CD4-positive, alpha-beta T cell treated with Interferon gamma for 1 hour (primary cell): ENCODE results near the gene HSF2BP.
A peak's percentile ranks its signal among the peaks of the same experiment; 100 is the strongest.
"Not testable (repeated sequence)": the region's sequence is repeated elsewhere in the genome, so short reads cannot be mapped to it uniquely, and the experiment has no call there.

Source experiments
- DNase-seq: peaks from one replicate; pipeline ENCODE4 v3.0.0-alpha.2; 2020

Gene HSF2BP

GRCh38 chr21:43659136-43660000 is at the start of gene HSF2BP, which contains the start of gene RRP1B:
HSF2BP (minus strand) TSS chr21:43659488; CDS start chr21:43658096, 1,392 bp downstream.
RRP1B (plus strand) TSS chr21:43659560; CDS start chr21:43659665, 105 bp downstream.
- DNase-seq, result peak; percentile 80

DNA sequence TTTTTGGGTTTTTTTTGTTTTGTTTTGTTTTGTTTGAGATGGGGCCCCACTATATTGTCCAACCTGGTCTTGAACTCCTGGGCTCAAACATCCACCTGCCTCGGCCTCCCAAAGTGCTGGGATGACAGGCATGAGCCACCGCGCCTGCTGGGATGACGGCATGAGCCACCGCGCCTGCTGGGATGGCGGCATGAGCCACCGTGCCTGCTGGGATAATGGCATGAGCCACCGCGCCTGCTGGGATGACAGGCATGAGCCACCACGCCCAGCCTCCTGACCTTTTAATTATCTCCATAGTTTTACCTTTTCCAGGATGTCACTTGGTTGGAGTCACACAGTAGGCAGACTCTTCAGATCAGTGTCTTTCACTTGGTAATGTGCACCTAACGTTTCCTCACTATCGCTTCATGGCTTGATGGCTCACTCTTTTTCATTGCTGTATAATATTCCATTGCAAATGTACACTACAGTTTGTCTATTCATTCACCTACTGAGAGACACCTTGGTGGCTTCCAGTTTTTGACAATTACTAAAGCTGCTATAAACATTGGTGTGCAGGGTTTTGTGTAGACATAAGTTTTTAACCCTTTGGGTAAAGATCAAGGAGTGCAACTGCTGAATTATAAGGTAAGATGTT is 49.6 kb upstream of the HSF2BP start:
- no peak for DNase-seq

GRCh38 chr21:43707462-43707861 is 48.2 kb upstream of the HSF2BP start:
- DNase-seq, result no peak

DNA sequence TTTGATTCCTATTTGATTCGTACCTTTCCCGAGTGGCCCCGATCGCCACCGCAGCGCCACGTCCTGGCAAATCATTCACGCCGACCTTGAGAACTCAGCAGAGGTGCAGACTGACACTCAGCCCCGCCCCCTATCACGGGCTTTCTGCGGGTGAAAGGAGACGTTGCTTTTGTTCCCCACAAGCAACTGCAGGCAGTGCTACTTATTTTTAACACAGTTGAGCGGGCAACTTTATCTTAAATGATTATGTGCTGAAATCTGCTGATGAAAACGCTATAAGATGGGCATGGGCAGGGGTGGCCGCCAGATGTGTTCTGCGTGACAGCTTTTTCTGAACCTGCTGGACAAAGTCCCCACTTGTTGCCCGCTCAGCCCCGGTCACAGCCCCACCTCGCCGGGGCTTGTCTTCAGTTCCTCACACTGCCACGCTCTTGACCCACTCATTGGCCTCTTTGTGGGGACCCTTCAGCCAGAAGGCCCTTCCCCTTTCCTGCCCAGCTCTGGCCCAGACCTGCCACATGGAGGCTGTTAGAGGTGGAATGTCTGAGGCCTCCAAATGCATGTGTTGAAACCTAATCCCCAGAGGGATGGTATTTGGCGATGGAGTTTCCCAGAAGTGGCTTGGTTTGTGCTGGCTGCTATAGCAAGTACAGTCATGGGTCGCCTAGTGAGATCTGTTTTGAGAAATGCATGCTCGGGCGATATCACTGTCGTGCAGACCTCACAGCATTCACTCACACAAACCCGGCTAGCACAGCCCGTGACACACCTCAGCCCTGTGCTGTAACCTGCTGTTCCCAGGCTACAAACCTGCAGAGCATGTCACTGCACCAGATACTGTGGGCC is 44.0 kb upstream of the HSF2BP start:
- peak; percentile 23 for DNase-seq

GRCh38 chr21:43702785-43703034 is 43.4 kb upstream of the HSF2BP start:
- DNase-seq, result no peak

DNA sequence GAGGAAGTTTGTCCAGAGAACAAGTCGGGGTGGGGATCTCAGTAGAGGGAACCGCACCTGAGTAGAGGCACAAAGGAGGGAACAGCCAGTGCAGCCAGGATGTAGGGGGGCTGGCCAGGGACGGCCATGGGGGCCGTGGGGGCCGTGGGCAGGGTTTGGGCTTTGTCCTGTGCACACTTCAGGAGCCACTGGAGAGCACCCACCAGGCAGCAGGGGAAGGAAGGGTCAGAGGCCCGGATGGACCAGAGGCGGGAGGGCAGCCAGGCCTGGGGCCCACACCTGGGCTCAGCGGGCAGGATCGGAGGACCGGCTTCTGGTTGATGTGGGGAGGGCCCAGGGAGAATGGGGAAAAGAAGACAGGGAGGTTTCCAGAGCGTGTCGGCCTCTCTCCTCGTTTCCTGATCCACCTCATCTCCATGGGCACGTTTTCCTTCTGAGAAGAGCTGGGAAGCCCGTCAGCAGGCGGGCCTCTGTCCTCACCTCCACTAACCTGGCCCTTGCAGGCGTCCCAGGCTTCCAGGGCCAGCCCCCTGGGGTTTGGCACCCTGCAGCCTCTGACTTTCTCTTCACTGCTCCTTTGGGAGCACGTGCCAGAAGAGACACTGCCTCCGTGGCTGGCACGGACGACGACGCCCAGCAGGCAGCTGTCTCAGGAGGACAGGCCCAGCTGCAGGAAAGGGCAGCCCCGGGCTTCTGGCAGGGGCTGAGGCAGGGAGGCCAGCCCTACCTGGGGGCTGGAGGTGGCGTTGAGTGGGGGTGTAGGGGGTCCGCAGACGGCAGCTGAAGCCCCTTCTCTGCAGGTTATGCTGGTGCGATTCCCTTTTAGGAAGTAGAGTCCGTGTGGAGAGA is 42.9 kb upstream of the HSF2BP start:
- DNase-seq, result no peak

- DNase-seq, result no peak
These were observed 40.8 kb upstream of the HSF2BP start for GRCh38 chr21:43699933-43700599.

DNA sequence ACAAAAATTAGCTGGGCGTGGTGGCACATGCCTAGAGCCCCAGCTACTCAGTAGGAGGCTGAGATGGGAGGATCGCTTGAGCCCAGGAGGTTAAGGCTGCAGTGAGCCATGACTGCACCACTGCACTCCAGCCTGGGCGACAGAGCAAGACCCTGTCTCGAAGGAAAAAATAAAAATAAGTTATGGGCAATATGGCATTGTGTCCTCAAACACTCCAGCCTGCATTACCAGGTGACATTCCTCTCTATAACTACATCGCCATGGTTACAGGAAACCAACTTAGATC is 40.1 kb upstream of the HSF2BP start:
- not testable (repeated sequence) for DNase-seq

GRCh38 chr21:43697758-43698643 is 38.7 kb upstream of the HSF2BP start:
- DNase-seq, result no peak

DNA sequence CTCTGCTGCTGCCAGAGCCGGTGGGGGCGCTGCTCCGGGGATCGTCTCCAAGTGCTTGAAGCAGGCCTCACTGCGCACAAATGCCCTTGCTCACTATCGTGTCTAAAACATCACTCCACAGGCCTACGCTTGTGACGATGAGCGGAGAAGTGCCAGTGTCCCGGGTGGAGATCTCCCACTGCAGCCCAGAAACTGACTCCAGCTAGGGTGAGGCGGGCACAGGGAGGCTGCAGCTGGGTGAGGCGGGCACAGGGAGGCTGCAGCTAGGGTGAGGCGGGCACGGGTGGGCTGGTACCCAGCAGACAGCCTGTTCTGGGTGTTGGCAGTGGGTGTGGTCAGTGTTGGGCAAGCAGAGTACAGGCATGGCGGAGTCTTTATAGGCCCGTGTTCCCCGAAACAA is 36.9 kb upstream of the HSF2BP start:
- no peak for DNase-seq

- no peak for DNase-seq
These were observed 35.3 kb upstream of the HSF2BP start for GRCh38 chr21:43694437-43695079.

GRCh38 chr21:43693981-43694380 is 34.7 kb upstream of the HSF2BP start:
- DNase-seq, result no peak

DNA sequence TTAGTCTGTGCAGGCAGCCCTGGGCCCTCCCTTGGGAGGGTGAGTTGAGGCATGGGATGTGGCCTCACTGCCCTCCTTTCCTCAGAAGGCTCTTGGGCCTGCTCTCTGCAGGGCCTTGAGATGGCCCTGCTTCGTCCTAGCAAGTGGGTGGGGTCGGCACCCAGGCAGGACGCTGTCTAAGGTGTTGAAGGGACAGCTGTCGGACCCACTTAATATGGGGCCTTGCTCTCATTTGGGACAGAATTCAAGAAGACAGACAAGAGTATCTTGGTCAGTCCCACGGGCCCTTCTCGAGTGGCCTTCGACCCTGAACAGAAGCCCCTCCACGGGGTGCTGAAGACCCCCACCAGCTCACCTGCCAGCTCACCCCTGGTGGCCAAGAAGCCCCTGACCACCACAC is 33.7 kb upstream of the HSF2BP start:
- no peak for DNase-seq

GRCh38 chr21:43691801-43692200 is 32.5 kb upstream of the HSF2BP start:
- no peak for DNase-seq

- no peak for DNase-seq
These were observed 32.0 kb upstream of the HSF2BP start for GRCh38 chr21:43691086-43691795.

- DNase-seq, result no peak
These were observed 31.1 kb upstream of the HSF2BP start for GRCh38 chr21:43690346-43690745.

GRCh38 chr21:43689556-43690337 is 30.5 kb upstream of the HSF2BP start:
- no peak for DNase-seq

DNA sequence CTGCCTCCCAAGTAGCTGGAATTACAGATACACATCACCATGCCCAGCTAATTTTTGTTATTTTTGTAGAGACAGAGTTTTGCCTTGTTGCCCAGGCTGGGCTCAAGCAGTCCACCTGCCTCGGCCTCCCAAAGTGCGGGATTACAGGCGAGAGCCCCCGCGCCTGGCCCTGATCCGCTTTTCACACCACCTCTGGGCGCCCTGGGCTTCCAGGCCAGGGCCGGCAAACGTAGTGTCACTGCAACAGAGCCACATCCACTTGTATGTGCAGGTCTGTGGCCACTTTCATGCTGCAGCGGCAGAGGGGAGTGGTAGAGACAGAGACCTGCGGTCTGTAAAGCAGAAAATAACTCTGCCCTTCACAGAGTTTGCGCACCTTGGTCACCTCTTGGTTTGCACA is 29.6 kb upstream of the HSF2BP start:
- DNase-seq, result no peak
